WTC11 (cell line): ENCODE results near the gene C13orf46. TPM values are rescaled to one million over a fixed set of nuclear protein-coding genes. Genes with fewer than 3 reads are reported as not detected.

Source experiments
- ATAC-seq: fragments of 200-7000 bp; cut with Tn5 transposase; 2 replicates; pipeline ENCODE4 v1.10.0; 2021; ENCODE audit warnings: mild to moderate bottlenecking, moderate library complexity
- CTCF ChIA-PET: fragments of 300-600 bp; sonication (Branson Sonifier 250); formaldehyde crosslinking; loops from one replicate; lab custom pipeline; 2021; ENCODE audit warnings: antibody characterized with exemption; lab: Charles Lee
- POLR2A ChIA-PET: fragments of 350-600 bp; sonication (Branson Sonifier 250); formaldehyde crosslinking; loops from one replicate; lab custom pipeline; 2021; ENCODE audit warnings: antibody characterized with exemption; lab: Charles Lee
- DNase-seq: peaks from one replicate; pipeline ENCODE4 v3.0.0; 2021; ENCODE audit warnings: low spot score
- H3K27ac Mint-ChIP-seq: 2 replicates; pipeline ENCODE4 v1.8.0; 2021; ENCODE audit warnings: mixed read lengths
- H3K27me3 Mint-ChIP-seq: 2 replicates; pipeline ENCODE4 v1.8.0; 2021; ENCODE audit warnings: low read depth, mild to moderate bottlenecking, moderate library complexity, mixed read lengths
- H3K36me3 Mint-ChIP-seq: 2 replicates; pipeline ENCODE4 v1.8.0; 2021; ENCODE audit warnings: mixed read lengths
- H3K4me1 Mint-ChIP-seq: 2 replicates; pipeline ENCODE4 v1.8.0; 2022; ENCODE audit warnings: mixed read lengths
- H3K4me3 Mint-ChIP-seq: 2 replicates; pipeline ENCODE4 v1.8.0; 2021; ENCODE audit warnings: mild to moderate bottlenecking, moderate library complexity, mixed read lengths
- H3K9me3 Mint-ChIP-seq: 2 replicates; pipeline ENCODE4 v1.8.0; 2021; ENCODE audit warnings: mixed read lengths
- FOXP1 ChIP-seq: sonication (generic); formaldehyde crosslinking; IDR thresholded peaks from 2 replicates; pipeline ENCODE4 v1.8.0; 2022; ENCODE audit warnings: missing genetic modification reagents, mild to moderate bottlenecking, moderate library complexity, borderline replicate concordance
- GTF2I ChIP-seq: fragments of 250-450 bp; sonication (Bioruptor Pico); conservative IDR thresholded peaks from 2 replicates; pipeline ENCODE4 v1.4.0; 2021; ENCODE audit warnings: mild to moderate bottlenecking
- JAZF1 ChIP-seq: fragments of 250-450 bp; sonication (Bioruptor Pico); IDR thresholded peaks from 2 replicates; pipeline ENCODE4 v1.9.0; 2021; ENCODE audit warnings: moderate library complexity, mild to moderate bottlenecking, inconsistent platforms
- MXD4 ChIP-seq: fragments of 250-450 bp; sonication (Bioruptor Pico); IDR thresholded peaks from 2 replicates; pipeline ENCODE4 v1.8.0; 2021; ENCODE audit warnings: mild to moderate bottlenecking, moderate library complexity, borderline replicate concordance
- PRRX2 ChIP-seq: fragments of 250-450 bp; sonication (Bioruptor Pico); IDR thresholded peaks from 2 replicates; pipeline ENCODE4 v1.8.0; 2021; ENCODE audit warnings: mild to moderate bottlenecking
- ZNF121 ChIP-seq: sonication (generic); formaldehyde crosslinking; IDR thresholded peaks from 2 replicates; pipeline ENCODE4 v1.8.0; 2023; ENCODE audit warnings: missing genetic modification reagents
- ZNF232 ChIP-seq: sonication (generic); formaldehyde crosslinking; IDR thresholded peaks from 2 replicates; pipeline ENCODE4 v1.8.0; 2022; ENCODE audit warnings: mild to moderate bottlenecking, missing genetic modification reagents
- total RNA-seq: library from RNA; stranded (reverse); gene quantifications from 3 replicates; pipeline ENCODE4 v1.2.3, GENCODE V29; 2021
- TF ChIP-seq, protein P1 (sequence below): sonication (generic); formaldehyde crosslinking; IDR thresholded peaks from 2 replicates; pipeline ENCODE4 v1.8.0; 2023; ENCODE audit warnings: mild to moderate bottlenecking, missing genetic modification reagents
- TF ChIP-seq, protein P2 (sequence below): sonication (generic); formaldehyde crosslinking; IDR thresholded peaks from 2 replicates; pipeline ENCODE4 v1.8.1; 2022; ENCODE audit warnings: mild to moderate bottlenecking, moderate library complexity, missing genetic modification reagents
- TF ChIP-seq, protein P3 (sequence below): sonication (generic); formaldehyde crosslinking; IDR thresholded peaks from 2 replicates; pipeline ENCODE4 v1.8.0; 2022; ENCODE audit warnings: missing genetic modification reagents
- TF ChIP-seq, protein P4 (sequence below): fragments of 200-600 bp; IDR thresholded peaks from 2 replicates; pipeline ENCODE4 v1.8.0; 2022; ENCODE audit warnings: antibody characterized with exemption
- TF ChIP-seq, protein P5 (sequence below): sonication (generic); formaldehyde crosslinking; IDR thresholded peaks from 2 replicates; pipeline ENCODE4 v1.8.1; 2023; ENCODE audit warnings: mild to moderate bottlenecking, missing genetic modification reagents, borderline replicate concordance
- TF ChIP-seq, protein P6 (sequence below): sonication (generic); formaldehyde crosslinking; conservative IDR thresholded peaks from 2 replicates; pipeline ENCODE4 v1.8.1; 2023; ENCODE audit warnings: mild to moderate bottlenecking, low read depth, missing genetic modification reagents, moderate library complexity
- TF ChIP-seq, protein P7 (sequence below): fragments of 250-450 bp; sonication (Bioruptor Pico); IDR thresholded peaks from 2 replicates; pipeline ENCODE4 v2.1.2; 2022; ENCODE audit warnings: mild to moderate bottlenecking, moderate library complexity

Gene C13orf46
- total RNA-seq, 1 experiment from 2014 or later: 0.50 TPM

DNA sequence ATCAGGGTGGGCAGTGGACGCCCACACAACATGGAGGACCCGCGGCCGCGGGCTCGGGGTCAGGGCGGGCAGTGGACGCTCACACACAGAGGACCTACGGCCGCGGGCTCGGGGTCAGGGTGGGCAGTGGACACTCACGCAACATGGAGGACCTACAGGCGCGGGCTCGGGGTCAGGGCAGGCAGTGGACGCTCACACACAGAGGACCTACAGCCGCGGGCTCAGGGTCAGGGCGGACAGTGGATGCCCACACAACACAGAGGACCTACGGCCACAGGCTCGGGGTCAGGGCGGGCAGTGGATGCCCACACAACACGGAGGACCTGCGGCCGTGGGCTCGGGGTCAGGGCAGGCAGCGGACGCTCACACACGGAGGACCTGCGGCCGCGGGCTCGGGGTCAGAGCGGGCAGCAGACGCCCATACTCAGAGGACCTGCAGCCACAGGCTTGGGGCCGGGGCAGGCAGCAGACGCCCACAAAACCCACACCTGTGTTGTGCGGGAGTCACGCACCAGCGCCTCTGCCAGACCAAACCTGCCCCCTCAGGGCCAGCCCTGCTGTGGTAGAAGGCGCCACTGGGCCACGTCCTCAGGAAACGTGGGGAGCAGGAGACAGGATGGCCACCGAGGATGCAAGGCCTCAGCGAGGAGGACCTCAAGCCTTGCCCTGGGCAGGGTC lies 27.6 kb upstream of the C13orf46 start:
- DNase-seq (no peak), ATAC-seq (no peak)
- POLR2A ChIA-PET: no interaction called here
- H3K4me1 Mint-ChIP-seq: no peaks in the 10 kb centered on the region
- H3K36me3 Mint-ChIP-seq: 0 out of 2 replicates have a peak, but pooled peaks cover 4% of the 10 kb centered on the region
- no peak overlapping the region for H3K27ac Mint-ChIP-seq
- no peaks in the 10 kb centered on the region for H3K9me3 Mint-ChIP-seq
- CTCF ChIA-PET: no interaction called here
- H3K27me3 Mint-ChIP-seq: no peaks in the 10 kb centered on the region
- TF ChIP-seq, protein P1, sequence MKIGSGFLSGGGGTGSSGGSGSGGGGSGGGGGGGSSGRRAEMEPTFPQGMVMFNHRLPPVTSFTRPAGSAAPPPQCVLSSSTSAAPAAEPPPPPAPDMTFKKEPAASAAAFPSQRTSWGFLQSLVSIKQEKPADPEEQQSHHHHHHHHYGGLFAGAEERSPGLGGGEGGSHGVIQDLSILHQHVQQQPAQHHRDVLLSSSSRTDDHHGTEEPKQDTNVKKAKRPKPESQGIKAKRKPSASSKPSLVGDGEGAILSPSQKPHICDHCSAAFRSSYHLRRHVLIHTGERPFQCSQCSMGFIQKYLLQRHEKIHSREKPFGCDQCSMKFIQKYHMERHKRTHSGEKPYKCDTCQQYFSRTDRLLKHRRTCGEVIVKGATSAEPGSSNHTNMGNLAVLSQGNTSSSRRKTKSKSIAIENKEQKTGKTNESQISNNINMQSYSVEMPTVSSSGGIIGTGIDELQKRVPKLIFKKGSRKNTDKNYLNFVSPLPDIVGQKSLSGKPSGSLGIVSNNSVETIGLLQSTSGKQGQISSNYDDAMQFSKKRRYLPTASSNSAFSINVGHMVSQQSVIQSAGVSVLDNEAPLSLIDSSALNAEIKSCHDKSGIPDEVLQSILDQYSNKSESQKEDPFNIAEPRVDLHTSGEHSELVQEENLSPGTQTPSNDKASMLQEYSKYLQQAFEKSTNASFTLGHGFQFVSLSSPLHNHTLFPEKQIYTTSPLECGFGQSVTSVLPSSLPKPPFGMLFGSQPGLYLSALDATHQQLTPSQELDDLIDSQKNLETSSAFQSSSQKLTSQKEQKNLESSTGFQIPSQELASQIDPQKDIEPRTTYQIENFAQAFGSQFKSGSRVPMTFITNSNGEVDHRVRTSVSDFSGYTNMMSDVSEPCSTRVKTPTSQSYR: no peak
- TF ChIP-seq GTF2I (CRISPR knock-in tag): no peak
- TF ChIP-seq MXD4: no peak
- no peak for TF ChIP-seq ZNF232
- no peak for TF ChIP-seq FOXP1 (CRISPR knock-in tag)
- no peak overlapping the region for H3K4me3 Mint-ChIP-seq

DNA sequence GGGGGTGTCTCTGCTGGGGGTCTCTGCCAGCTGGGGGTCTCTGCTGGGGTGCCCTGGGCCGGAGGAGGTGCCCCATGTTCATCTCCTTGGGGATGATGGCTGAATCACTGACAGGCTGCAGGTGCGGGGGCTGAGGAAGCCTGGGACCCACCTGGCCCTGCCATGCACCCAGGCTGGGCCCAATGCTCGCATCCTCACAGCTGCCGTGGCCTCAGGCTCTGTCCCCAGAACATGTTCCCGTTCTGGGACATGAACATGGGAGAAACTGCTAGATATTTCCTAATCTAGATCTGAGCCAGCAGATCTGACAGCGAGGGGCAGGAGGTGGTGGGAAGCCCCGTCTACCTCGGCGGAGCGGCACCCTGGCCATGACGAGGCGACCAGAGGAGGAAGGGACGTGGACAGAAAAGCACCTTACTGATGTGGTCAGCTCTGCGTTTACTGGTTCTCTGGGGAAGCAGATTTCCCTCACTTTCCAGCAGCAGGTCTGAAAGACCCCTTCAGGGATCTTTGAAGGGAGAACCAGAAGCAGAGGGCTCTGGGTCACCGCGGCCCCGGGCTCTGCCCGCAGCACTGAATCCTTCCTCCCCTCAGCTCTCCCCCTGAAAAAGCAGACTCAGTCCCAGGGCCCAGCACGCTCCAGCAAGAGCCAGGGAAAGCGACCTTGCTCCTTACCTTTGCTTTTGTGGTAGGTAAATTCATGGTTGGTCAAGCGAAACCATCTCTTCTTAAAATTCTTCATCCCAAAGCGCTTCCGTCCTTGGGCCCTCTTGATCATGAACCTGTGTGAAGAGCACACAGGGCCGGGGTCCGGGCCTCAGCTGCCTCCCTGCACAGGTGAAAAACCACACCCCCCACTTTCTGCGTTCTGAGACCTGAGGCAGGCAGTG lies 26.5 kb upstream of the C13orf46 start:
- ATAC-seq: no peak
- ChIA-PET POLR2A (no interaction called here), CTCF (interaction anchor here (0.6 kb wide), 1 partner anchor 16 kb away, joined by 3 read pairs; no protein-coding TSS in a partner anchor)
- Mint-ChIP-seq H3K4me3 (no peak overlapping the region), H3K27me3 (no peaks in the 10 kb centered on the region), H3K4me1 (no peaks in the 10 kb centered on the region), H3K27ac (peak overlapping the region; percentile 41; the same call in 1 of the 2 replicates), H3K36me3 (0 out of 2 replicates have a peak, but pooled peaks cover 4% of the 10 kb centered on the region), H3K9me3 (no peaks in the 10 kb centered on the region)
- DNase-seq: no peak
- TF ChIP-seq, protein P2, sequence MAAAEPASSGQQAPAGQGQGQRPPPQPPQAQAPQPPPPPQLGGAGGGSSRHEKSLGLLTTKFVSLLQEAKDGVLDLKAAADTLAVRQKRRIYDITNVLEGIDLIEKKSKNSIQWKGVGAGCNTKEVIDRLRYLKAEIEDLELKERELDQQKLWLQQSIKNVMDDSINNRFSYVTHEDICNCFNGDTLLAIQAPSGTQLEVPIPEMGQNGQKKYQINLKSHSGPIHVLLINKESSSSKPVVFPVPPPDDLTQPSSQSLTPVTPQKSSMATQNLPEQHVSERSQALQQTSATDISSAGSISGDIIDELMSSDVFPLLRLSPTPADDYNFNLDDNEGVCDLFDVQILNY (CRISPR knock-in tag): no peak
- TF ChIP-seq, protein P3, sequence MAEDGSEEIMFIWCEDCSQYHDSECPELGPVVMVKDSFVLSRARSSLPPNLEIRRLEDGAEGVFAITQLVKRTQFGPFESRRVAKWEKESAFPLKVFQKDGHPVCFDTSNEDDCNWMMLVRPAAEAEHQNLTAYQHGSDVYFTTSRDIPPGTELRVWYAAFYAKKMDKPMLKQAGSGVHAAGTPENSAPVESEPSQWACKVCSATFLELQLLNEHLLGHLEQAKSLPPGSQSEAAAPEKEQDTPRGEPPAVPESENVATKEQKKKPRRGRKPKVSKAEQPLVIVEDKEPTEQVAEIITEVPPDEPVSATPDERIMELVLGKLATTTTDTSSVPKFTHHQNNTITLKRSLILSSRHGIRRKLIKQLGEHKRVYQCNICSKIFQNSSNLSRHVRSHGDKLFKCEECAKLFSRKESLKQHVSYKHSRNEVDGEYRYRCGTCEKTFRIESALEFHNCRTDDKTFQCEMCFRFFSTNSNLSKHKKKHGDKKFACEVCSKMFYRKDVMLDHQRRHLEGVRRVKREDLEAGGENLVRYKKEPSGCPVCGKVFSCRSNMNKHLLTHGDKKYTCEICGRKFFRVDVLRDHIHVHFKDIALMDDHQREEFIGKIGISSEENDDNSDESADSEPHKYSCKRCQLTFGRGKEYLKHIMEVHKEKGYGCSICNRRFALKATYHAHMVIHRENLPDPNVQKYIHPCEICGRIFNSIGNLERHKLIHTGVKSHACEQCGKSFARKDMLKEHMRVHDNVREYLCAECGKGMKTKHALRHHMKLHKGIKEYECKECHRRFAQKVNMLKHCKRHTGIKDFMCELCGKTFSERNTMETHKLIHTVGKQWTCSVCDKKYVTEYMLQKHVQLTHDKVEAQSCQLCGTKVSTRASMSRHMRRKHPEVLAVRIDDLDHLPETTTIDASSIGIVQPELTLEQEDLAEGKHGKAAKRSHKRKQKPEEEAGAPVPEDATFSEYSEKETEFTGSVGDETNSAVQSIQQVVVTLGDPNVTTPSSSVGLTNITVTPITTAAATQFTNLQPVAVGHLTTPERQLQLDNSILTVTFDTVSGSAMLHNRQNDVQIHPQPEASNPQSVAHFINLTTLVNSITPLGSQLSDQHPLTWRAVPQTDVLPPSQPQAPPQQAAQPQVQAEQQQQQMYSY (CRISPR knock-in tag): no peak
- TF ChIP-seq PRRX2 (CRISPR knock-in tag) (no peak), FOXP1 (CRISPR knock-in tag) (no peak), ZNF121 (CRISPR knock-in tag) (no peak), JAZF1 (CRISPR knock-in tag) (no peak)
- TF ChIP-seq, protein P4, sequence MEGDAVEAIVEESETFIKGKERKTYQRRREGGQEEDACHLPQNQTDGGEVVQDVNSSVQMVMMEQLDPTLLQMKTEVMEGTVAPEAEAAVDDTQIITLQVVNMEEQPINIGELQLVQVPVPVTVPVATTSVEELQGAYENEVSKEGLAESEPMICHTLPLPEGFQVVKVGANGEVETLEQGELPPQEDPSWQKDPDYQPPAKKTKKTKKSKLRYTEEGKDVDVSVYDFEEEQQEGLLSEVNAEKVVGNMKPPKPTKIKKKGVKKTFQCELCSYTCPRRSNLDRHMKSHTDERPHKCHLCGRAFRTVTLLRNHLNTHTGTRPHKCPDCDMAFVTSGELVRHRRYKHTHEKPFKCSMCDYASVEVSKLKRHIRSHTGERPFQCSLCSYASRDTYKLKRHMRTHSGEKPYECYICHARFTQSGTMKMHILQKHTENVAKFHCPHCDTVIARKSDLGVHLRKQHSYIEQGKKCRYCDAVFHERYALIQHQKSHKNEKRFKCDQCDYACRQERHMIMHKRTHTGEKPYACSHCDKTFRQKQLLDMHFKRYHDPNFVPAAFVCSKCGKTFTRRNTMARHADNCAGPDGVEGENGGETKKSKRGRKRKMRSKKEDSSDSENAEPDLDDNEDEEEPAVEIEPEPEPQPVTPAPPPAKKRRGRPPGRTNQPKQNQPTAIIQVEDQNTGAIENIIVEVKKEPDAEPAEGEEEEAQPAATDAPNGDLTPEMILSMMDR: no peak
- TF ChIP-seq, protein P5, sequence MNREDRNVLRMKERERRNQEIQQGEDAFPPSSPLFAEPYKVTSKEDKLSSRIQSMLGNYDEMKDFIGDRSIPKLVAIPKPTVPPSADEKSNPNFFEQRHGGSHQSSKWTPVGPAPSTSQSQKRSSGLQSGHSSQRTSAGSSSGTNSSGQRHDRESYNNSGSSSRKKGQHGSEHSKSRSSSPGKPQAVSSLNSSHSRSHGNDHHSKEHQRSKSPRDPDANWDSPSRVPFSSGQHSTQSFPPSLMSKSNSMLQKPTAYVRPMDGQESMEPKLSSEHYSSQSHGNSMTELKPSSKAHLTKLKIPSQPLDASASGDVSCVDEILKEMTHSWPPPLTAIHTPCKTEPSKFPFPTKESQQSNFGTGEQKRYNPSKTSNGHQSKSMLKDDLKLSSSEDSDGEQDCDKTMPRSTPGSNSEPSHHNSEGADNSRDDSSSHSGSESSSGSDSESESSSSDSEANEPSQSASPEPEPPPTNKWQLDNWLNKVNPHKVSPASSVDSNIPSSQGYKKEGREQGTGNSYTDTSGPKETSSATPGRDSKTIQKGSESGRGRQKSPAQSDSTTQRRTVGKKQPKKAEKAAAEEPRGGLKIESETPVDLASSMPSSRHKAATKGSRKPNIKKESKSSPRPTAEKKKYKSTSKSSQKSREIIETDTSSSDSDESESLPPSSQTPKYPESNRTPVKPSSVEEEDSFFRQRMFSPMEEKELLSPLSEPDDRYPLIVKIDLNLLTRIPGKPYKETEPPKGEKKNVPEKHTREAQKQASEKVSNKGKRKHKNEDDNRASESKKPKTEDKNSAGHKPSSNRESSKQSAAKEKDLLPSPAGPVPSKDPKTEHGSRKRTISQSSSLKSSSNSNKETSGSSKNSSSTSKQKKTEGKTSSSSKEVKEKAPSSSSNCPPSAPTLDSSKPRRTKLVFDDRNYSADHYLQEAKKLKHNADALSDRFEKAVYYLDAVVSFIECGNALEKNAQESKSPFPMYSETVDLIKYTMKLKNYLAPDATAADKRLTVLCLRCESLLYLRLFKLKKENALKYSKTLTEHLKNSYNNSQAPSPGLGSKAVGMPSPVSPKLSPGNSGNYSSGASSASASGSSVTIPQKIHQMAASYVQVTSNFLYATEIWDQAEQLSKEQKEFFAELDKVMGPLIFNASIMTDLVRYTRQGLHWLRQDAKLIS (CRISPR knock-in tag): no peak
- TF ChIP-seq, protein P6, sequence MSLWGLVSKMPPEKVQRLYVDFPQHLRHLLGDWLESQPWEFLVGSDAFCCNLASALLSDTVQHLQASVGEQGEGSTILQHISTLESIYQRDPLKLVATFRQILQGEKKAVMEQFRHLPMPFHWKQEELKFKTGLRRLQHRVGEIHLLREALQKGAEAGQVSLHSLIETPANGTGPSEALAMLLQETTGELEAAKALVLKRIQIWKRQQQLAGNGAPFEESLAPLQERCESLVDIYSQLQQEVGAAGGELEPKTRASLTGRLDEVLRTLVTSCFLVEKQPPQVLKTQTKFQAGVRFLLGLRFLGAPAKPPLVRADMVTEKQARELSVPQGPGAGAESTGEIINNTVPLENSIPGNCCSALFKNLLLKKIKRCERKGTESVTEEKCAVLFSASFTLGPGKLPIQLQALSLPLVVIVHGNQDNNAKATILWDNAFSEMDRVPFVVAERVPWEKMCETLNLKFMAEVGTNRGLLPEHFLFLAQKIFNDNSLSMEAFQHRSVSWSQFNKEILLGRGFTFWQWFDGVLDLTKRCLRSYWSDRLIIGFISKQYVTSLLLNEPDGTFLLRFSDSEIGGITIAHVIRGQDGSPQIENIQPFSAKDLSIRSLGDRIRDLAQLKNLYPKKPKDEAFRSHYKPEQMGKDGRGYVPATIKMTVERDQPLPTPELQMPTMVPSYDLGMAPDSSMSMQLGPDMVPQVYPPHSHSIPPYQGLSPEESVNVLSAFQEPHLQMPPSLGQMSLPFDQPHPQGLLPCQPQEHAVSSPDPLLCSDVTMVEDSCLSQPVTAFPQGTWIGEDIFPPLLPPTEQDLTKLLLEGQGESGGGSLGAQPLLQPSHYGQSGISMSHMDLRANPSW (CRISPR knock-in tag): no peak
- TF ChIP-seq, protein P7, sequence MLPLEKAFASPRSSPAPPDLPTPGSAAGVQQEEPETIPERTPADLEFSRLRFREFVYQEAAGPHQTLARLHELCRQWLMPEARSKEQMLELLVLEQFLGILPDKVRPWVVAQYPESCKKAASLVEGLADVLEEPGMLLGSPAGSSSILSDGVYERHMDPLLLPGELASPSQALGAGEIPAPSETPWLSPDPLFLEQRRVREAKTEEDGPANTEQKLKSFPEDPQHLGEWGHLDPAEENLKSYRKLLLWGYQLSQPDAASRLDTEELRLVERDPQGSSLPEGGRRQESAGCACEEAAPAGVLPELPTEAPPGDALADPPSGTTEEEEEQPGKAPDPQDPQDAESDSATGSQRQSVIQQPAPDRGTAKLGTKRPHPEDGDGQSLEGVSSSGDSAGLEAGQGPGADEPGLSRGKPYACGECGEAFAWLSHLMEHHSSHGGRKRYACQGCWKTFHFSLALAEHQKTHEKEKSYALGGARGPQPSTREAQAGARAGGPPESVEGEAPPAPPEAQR (CRISPR knock-in tag): no peak
